SK-N-SH (cell line): ENCODE measurements around the gene ZG16. TPM values are rescaled to one million over a fixed set of nuclear protein-coding genes. Genes with fewer than 3 reads are reported as not detected.

ENCODE experiments used
- CTCF ChIA-PET: fragments of 300-600, 350-600 bp; formaldehyde crosslinking; extraction: SDS; loops from one replicate; lab custom pipeline; 2021; lab: Yijun Ruan, JAX
- POLR2A ChIA-PET: fragments of 350-600 bp; sonication (Branson Sonifier 250); formaldehyde crosslinking; extraction: SDS; loops from one replicate; lab custom pipeline; 2020; ENCODE audit warnings: antibody characterized with exemption, inconsistent platforms; lab: Yijun Ruan, JAX
- DNase-seq: peaks from one replicate; pipeline ENCODE4 v3.0.0; 2012
- H2AFZ ChIP-seq: fragments of 200-600 bp; sonication (generic); 2 replicates; pipeline ENCODE4 v1.8.1; 2016; ENCODE audit warnings: antibody characterized with exemption, mild to moderate bottlenecking, low read depth
- H3F3A ChIP-seq: fragments of 200-600 bp; sonication (generic); replicated peaks from 2 replicates; pipeline ENCODE3; 2016; ENCODE audit warnings: antibody characterized with exemption, mild to moderate bottlenecking; ENCODE audit not compliant: insufficient read depth
- H3K27ac ChIP-seq, 2 experiments: fragments of 200-500 bp in 1 of 2; fragments of 200-600 bp in 1 of 2; sonication (Bioruptor generic) in 1 of 2; sonication (generic), shearing (Covaris generic) in 1 of 2; 2 replicates each; pipeline versions ENCODE4 v1.5.1 to v1.6.1; 2014 to 2016; ENCODE audit warnings: low read depth in 2 of 2, inconsistent platforms in 1 of 2, low read length in 1 of 2, mild to moderate bottlenecking in 1 of 2, mixed read lengths in 1 of 2
- H3K27me3 ChIP-seq: fragments of 200-600 bp; sonication (generic), shearing (Covaris generic); 2 replicates; pipeline ENCODE4 v1.6.1; 2016; ENCODE audit warnings: mixed run types; ENCODE audit not compliant: insufficient read depth
- H3K36me3 ChIP-seq, 2 experiments: fragments of 200-500 bp in 1 of 2; fragments of 200-600 bp in 1 of 2; sonication (Bioruptor generic) in 1 of 2; sonication (generic) in 1 of 2; replicated peaks in 1 of 2; 2 replicates each; pipeline versions ENCODE3 to v1.5.1; 2014 to 2016; ENCODE audit warnings: low read length in 1 of 2, mild to moderate bottlenecking in 1 of 2; ENCODE audit not compliant: insufficient read depth in 2 of 2, control insufficient read depth in 1 of 2
- H3K4me1 ChIP-seq, 2 experiments: fragments of 200-500 bp in 1 of 2; fragments of 200-600 bp in 1 of 2; sonication (Bioruptor generic) in 1 of 2; sonication (generic), shearing (Covaris generic) in 1 of 2; 2 replicates each; pipeline versions ENCODE4 v1.5.1 to v1.6.1; 2014 to 2016; ENCODE audit warnings: low read depth in 1 of 2, low read length in 1 of 2, mixed run types in 1 of 2; ENCODE audit not compliant: insufficient read depth in 2 of 2, control insufficient read depth in 1 of 2
- H3K4me2 ChIP-seq: fragments of 200-600 bp; sonication (generic), shearing (Covaris generic); 2 replicates; pipeline ENCODE4 v1.6.1; 2017; ENCODE audit warnings: mixed run types
- H3K4me3 ChIP-seq, 2 experiments: fragments of 200-500 bp in 1 of 2; fragments of 200-600 bp in 1 of 2; sonication (Bioruptor generic) in 1 of 2; sonication (generic), shearing (Covaris generic) in 1 of 2; 2 replicates each; pipeline versions ENCODE4 v1.5.1 to v1.8.1; 2014 to 2016; ENCODE audit warnings: low read depth in 2 of 2, inconsistent platforms in 1 of 2, low read length in 1 of 2, mild to moderate bottlenecking in 1 of 2, mixed read lengths in 1 of 2, moderate library complexity in 1 of 2
- H3K79me2 ChIP-seq: fragments of 200-600 bp; sonication (generic); 2 replicates; pipeline ENCODE4 v1.8.1; 2017; ENCODE audit warnings: mild to moderate bottlenecking; ENCODE audit not compliant: insufficient read depth
- H3K9ac ChIP-seq: fragments of 200-600 bp; sonication (generic); 2 replicates; pipeline ENCODE4 v1.6.1; 2017; ENCODE audit warnings: mixed run types
- H3K9me2 ChIP-seq: fragments of 200-600 bp; sonication (generic); 2 replicates; pipeline ENCODE4 v1.6.1; 2017; ENCODE audit warnings: mixed run types
- H3K9me3 ChIP-seq: fragments of 200-600 bp; sonication (generic); 2 replicates; pipeline ENCODE4 v1.6.1; 2017; ENCODE audit warnings: mixed run types, mild to moderate bottlenecking, moderate library complexity
- H4K20me1 ChIP-seq: fragments of 200-600 bp; sonication (generic); 2 replicates; pipeline ENCODE4 v1.6.1; 2017; ENCODE audit warnings: mild to moderate bottlenecking, mixed run types; ENCODE audit not compliant: insufficient read depth
- CHD2 ChIP-seq: fragments of 150-350 bp; IDR thresholded peaks from 2 replicates; pipeline ENCODE4 v1.6.1; 2018; ENCODE audit warnings: low read length; ENCODE audit not compliant: partially characterized antibody
- EZH2phosphoT487 ChIP-seq: fragments of 200-600 bp; sonication (generic); IDR thresholded peaks from 2 replicates; pipeline ENCODE4 v1.6.1; 2017; ENCODE audit warnings: low read depth, mixed run types, mild to moderate bottlenecking, antibody characterized with exemption, moderate library complexity, borderline replicate concordance
- FOXJ3 ChIP-seq: sonication (generic); formaldehyde crosslinking; IDR thresholded peaks from 2 replicates; pipeline ENCODE4 v1.5.1; 2020; ENCODE audit warnings: mild to moderate bottlenecking, missing genetic modification reagents
- GATA2 ChIP-seq: sonication (generic); formaldehyde crosslinking; IDR thresholded peaks from 2 replicates; pipeline ENCODE4 v1.5.0; 2020; ENCODE audit warnings: mild to moderate bottlenecking, missing genetic modification reagents
- IRF3 ChIP-seq: fragments of 150-350 bp; IDR thresholded peaks from 2 replicates; pipeline ENCODE4 v1.6.1; 2016; ENCODE audit warnings: mild to moderate bottlenecking, low read depth, low read length
- JUND ChIP-seq: IDR thresholded peaks from 2 replicates; pipeline ENCODE4 v1.4.0; 2012
- MEF2A ChIP-seq: IDR thresholded peaks from 2 replicates; pipeline ENCODE4 v1.4.0; 2012; ENCODE audit warnings: low read depth, borderline replicate concordance
- PBX3 ChIP-seq: IDR thresholded peaks from 2 replicates; pipeline ENCODE4; 2012
- POLR2AphosphoS5 ChIP-seq: IDR thresholded peaks from 2 replicates; pipeline ENCODE4 v1.6.1; 2012; ENCODE audit warnings: low read depth, low read length
- RAD21 ChIP-seq: IDR thresholded peaks from 2 replicates; pipeline ENCODE4 v1.6.1; 2012; ENCODE audit warnings: mild to moderate bottlenecking, low read length
- SIN3A ChIP-seq: IDR thresholded peaks from 2 replicates; pipeline ENCODE4 v1.6.1; 2012; ENCODE audit warnings: low read depth, mild to moderate bottlenecking, low read length, moderate library complexity, borderline replicate concordance
- TAF1 ChIP-seq: IDR thresholded peaks from 2 replicates; pipeline ENCODE4 v1.6.1; 2012; ENCODE audit warnings: low read depth, mild to moderate bottlenecking, low read length, moderate library complexity, borderline replicate concordance
- USF1 ChIP-seq: IDR thresholded peaks from 2 replicates; pipeline ENCODE4 v1.4.0; 2012; ENCODE audit warnings: low read depth, borderline replicate concordance
- USF2 ChIP-seq: fragments of 150-350 bp; IDR thresholded peaks from 2 replicates; pipeline ENCODE4 v1.6.1; 2017; ENCODE audit warnings: antibody characterized with exemption, low read length, low read depth, borderline replicate concordance
- ZBTB33 ChIP-seq: IDR thresholded peaks from 2 replicates; pipeline ENCODE4 v1.4.0; 2012; ENCODE audit warnings: low read depth, borderline replicate concordance
- whole genome bisulfite sequencing: methylation state at CpG from one replicate; pipeline ENCODE4 v1.1.6; 2017; ENCODE audit warnings: low lambda C conversion rate; 5-methylcytosine and 5-hydroxymethylcytosine counted together
- polyA plus RNA-seq, 3 experiments: library from polyadenylated mRNA; depleted of rRNA; stranded (reverse); fragments of >200 nt; gene quantifications; 2 replicates each; pipeline ENCODE4 v1.2.3, GENCODE V29; 2012

The ZG16 gene
- polyA plus RNA-seq, 1 of the 3 experiments (the other 2 are of a cell fraction): not detected

DNA sequence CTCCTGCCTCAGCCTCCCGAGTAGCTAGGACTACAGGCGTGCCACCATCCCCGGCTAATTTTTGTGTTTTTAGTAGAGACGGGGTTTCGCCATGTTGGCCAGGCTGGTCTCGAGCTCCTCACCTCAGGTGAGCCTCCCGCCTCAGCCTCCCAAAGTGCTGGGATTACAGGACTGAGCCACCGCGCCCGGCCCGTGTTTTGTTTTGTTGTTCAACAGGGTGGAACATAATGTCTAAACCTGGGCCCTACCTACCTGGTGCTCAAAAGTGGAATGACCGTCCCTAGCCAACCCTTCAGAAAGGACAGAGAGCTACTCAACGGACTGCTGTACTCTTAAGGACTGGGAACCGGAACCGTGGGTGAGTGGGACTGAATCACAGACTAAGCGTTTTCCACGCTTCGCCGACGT lies 11.7 kb downstream of the ZG16 start:
- TF ChIP-seq CHD2: no peak
- no peak for TF ChIP-seq EZH2phosphoT487
- no peak for TF ChIP-seq IRF3
- TF ChIP-seq, all 33 proteins: peak for 0
- CTCF ChIA-PET: interaction anchor here (0.7 to 3.0 kb wide), 28 partner anchors 10 to 301 kb away, joined by 3 to 22 read pairs (median 4); partner anchors contain the start of genes CDIPT, HIRIP3, MVP and PAGR1
- no peaks in the 10 kb centered on the region for H3K9me2 ChIP-seq
- H3K9ac ChIP-seq: peak overlapping the region; percentile 72
- H3F3A ChIP-seq: no peaks in the 10 kb centered on the region
- H3K4me2 ChIP-seq: peak overlapping the region; percentile 87
- WGBS: 94% methylated on average over 11 of the region's 20 CpGs
- no peaks in the 10 kb centered on the region for H3K36me3 ChIP-seq
- H3K9me3 ChIP-seq: no peaks in the 10 kb centered on the region
- peak overlapping the region; percentile 96 for H2AFZ ChIP-seq
- peak overlapping the region; percentile 61 to 87 for H3K4me3 ChIP-seq
- POLR2A ChIA-PET: interaction anchor here (0.6 to 1.4 kb wide), 10 partner anchors 13 to 276 kb away, joined by 3 to 19 read pairs (median 3); partner anchors contain the start of genes ALDOA, KCTD13, MAZ and PAGR1
- H4K20me1 ChIP-seq: no peaks in the 10 kb centered on the region; the same call in 1 of the 2 replicates
- H3K79me2 ChIP-seq: peaks cover 42% of the 10 kb centered on the region
- H3K27me3 ChIP-seq: no peaks in the 10 kb centered on the region
- no peak for DNase-seq
- H3K4me1 ChIP-seq: peaks cover 0 to 11% of the 10 kb centered on the region in 2 experiments; a peak in 1 of 4 replicates
- peak overlapping the region; percentile 58 to 91 for H3K27ac ChIP-seq

- no peaks in the 10 kb centered on the region for H3K27me3 ChIP-seq
- no peaks in the 10 kb centered on the region for H3K9me3 ChIP-seq
- H3F3A ChIP-seq: no peaks in the 10 kb centered on the region
- peak within 1 kb of the TSS; percentile 87 for H3K4me2 ChIP-seq
- H3K79me2 ChIP-seq: peaks cover 48% of the 10 kb centered on the region
- no peaks in the 10 kb centered on the region for H3K36me3 ChIP-seq
- peak; percentile 99 for DNase-seq
- H2AFZ ChIP-seq: peak within 1 kb of the TSS; percentile 96
- CTCF ChIA-PET: interaction anchor here (0.7 to 3.0 kb wide), 30 partner anchors 10 to 301 kb away, joined by 3 to 22 read pairs (median 4); partner anchors contain the start of genes CDIPT, HIRIP3, MVP and PAGR1
- no peaks in the 10 kb centered on the region for H3K9me2 ChIP-seq
- H4K20me1 ChIP-seq: no peaks in the 10 kb centered on the region; the same call in 1 of the 2 replicates
- H3K4me3 ChIP-seq: peak within 1 kb of the TSS; percentile 61 to 87
- peaks cover 0 to 11% of the 10 kb centered on the region in 2 experiments; a peak in 1 of 4 replicates for H3K4me1 ChIP-seq
- POLR2A ChIA-PET: interaction anchor here (0.6 to 1.4 kb wide), 11 partner anchors 10 to 275 kb away, joined by 3 to 19 read pairs (median 3); partner anchors contain the start of genes ALDOA, KCTD13, MAZ and PAGR1
- H3K27ac ChIP-seq: peak within 1 kb of the TSS; percentile 58 to 91
- H3K9ac ChIP-seq: peak within 1 kb of the TSS; percentile 84
- 0% methylated on average over 22 of the region's 67 CpGs for WGBS
- TF ChIP-seq SIN3A: peak; percentile 91; the same call in 1 of the 2 replicates
- TF ChIP-seq CHD2: peak; percentile 79
- TF ChIP-seq ZBTB33: no peak
- TF ChIP-seq GATA2 (CRISPR knock-in tag): no peak
- TF ChIP-seq IRF3: peak; percentile 53
- no peak for TF ChIP-seq USF2
- no peak for TF ChIP-seq USF1
- TF ChIP-seq RAD21: peak; percentile 51
- TF ChIP-seq TAF1: peak; percentile 50; the same call in 1 of the 2 replicates
- TF ChIP-seq FOXJ3 (CRISPR knock-in tag): 0 out of 2 replicates have a peak, but pooled peaks have one; percentile 35
- TF ChIP-seq MEF2A: no peak
- peak; percentile 33; the same call in 1 of the 2 replicates for TF ChIP-seq POLR2AphosphoS5
- TF ChIP-seq PBX3: no peak
- no peak for TF ChIP-seq JUND
These were observed 12.3 kb downstream of the ZG16 start, which contains the start of gene KIF22 for GRCh38 chr16:29790183-29790948. Gene KIF22, plus strand, starts transcription at chr16:29790751. Its CDS starts 9 bp downstream, at chr16:29790760.
